HUES64 (cell line): ENCODE data around the gene COX19.

ENCODE experiments used
- H3K27ac ChIP-seq: 2 replicates; pipeline ENCODE4 v1.7.0; 2013; ENCODE audit warnings: low read depth, low read length, inconsistent platforms
- H3K27me3 ChIP-seq: 2 replicates; pipeline ENCODE4 v1.6.1; 2013; ENCODE audit warnings: mild to moderate bottlenecking, low read length; ENCODE audit not compliant: insufficient read depth
- H3K36me3 ChIP-seq: 2 replicates; pipeline ENCODE4 v1.6.1; 2013; ENCODE audit warnings: mild to moderate bottlenecking, low read length; ENCODE audit not compliant: insufficient read depth
- H3K4me1 ChIP-seq: 2 replicates; pipeline ENCODE4 v1.6.1; 2013; ENCODE audit warnings: mild to moderate bottlenecking, low read length, moderate library complexity; ENCODE audit not compliant: insufficient read depth
- H3K4me3 ChIP-seq: 2 replicates; pipeline ENCODE4 v1.5.1; 2013; ENCODE audit warnings: mild to moderate bottlenecking, low read length, moderate library complexity
- H3K9ac ChIP-seq: 2 replicates; pipeline ENCODE4 v1.6.1; 2013; ENCODE audit warnings: mild to moderate bottlenecking, low read depth, low read length
- H3K9me3 ChIP-seq: 2 replicates; pipeline ENCODE4 v1.6.1; 2013; ENCODE audit warnings: low read depth, low read length; ENCODE audit not compliant: insufficient read depth
- WGBS: fragments of 150-250, 120-280 bp; methylation state at CpG from one replicate; pipeline ENCODE4 v1.1.7; 2013; ENCODE audit warnings: missing lambda C conversion rate; 5-methylcytosine and 5-hydroxymethylcytosine counted together

The COX19 gene

DNA sequence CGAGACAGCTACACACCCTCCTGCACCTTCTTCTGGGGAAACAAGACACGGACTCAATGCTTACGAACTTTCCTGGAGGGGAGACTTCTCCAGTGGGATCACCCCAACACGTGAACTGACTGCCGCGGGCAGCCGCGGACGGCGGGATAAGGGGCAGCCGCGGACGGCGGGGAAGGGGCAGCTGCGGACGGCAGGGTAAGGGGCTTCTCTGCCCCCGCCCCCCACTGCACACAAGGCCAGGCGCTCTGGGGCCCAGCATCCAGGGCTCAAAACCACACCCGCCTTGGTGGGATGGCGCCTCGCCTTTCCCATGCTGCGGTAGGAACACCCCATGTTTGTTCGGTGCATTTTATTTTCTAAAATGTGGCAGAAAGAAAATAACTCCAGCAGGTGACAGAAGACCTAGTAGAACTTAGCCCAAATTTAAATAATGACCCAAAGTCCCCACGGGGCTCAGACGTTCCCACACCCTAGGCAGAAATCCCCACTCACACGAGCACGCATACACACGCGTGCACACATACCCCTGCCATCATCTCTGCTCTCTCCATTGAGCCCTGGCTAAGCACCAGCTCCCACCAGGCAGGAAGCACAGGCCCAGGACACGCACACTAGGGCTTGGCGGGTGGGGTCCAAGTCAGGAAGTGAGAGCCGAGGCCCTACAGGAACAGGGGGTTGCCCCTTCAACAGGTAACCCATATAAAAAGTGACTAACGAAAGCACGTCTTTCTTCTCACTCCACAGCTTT, 42.4 kb upstream of the COX19 start:
- Histone ChIP-seq H3K4me3 (no peak overlapping the region), H3K9me3 (no peaks in the 10 kb centered on the region), H3K36me3 (0 out of 2 replicates have a peak, but pooled peaks cover 5% of the 10 kb centered on the region), H3K27ac (no peak overlapping the region), H3K27me3 (no peaks in the 10 kb centered on the region), H3K4me1 (no peaks in the 10 kb centered on the region), H3K9ac (no peak overlapping the region)
- WGBS: 95% methylated on average over 34 of the region's 34 CpGs

DNA sequence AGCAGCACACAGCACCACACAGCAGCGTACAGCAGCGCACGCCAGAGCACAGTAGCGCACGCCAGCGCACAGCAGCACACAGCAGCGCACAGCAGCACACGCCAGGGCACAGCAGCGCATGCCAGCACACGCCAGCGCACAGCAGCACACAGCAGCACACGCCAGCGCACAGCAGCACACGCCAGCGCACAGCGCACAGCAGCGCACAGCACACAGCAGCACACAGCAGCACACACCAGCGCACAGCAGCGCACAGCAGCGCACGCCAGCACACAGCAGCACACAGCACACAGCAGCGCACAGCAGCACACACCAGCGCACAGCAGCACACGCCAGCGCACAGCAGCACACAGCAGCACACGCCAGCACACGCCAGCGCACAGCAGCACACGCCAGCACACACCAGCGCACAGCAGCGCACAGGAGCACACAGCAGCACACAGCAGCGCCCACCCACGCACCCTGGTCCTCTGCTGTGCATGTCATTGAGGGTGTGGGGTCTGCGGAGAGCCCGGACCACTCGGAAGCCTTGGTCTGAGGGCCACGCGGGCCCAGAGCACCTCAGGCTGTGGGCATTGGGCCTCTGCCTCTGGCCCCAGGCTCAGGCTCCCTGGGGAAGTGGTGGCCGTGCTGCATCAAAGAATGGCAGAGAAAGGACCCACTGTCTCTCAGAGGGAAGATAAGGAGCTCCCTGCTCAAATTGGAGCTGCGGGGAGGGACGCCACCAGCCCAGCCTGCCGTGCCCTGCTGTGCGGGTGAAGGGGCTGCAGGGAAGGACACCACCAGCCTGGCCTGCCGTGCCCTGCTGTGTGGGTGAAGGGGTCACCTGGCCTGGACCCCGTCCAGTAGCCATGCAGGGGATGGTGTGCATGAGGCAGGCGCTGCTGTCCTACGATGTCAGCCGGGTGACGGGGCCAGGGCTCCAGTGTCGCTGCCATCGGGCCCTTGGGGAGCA, 41.5 kb upstream of the COX19 start:
- Histone ChIP-seq H3K9me3 (no peaks in the 10 kb centered on the region), H3K36me3 (0 out of 2 replicates have a peak, but pooled peaks cover 5% of the 10 kb centered on the region), H3K27me3 (no peaks in the 10 kb centered on the region), H3K4me1 (no peaks in the 10 kb centered on the region), H3K27ac (no peak overlapping the region), H3K9ac (no peak overlapping the region), H3K4me3 (no peak overlapping the region)
- 95% methylated on average over 51 of the region's 51 CpGs for WGBS

DNA sequence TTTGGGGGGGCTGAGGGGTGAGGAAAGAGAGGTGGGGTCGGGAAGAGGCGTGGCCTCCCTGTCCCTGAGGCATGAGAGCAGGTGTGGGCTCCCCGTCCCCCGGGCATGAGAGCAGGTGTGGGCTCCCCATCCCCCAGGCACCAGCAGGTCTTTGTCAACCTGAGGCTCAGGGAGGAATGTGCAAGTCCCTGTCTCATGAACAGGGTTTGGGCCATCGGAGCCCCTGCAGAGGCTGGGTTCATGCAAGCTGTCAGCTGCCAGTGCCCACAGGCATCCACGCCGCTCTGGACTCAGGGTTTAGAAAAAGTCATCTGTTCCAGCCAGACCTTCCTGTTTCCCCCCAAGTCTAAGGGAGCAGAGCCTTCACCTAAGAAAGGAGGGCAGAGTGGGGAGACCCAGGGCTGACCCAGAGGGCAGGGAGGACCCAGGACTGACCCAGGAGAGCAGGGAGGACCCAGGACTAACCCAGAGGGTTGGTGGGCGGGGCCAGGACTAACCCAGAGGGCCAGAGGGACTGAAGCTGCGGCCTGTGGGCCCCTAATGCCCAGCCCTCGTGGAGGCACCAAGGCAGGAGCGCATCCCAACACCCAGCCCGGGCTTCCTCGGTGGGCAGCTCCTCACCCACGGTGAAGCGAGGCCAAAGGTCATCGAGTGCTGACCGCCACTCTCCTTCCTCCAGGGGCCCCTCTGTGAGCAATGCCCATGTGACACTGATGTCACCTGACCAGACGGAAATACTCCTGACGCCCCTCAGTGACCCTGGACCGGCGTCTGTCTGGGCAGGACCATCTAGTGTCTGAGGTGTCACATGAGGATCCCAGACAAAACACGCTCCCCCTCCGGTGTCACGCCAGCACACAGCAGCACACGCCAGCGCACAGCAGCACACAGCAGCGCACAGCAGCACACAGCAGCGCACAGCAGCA, 40.1 kb upstream of the COX19 start:
- 92% methylated on average over 28 of the region's 28 CpGs for WGBS
- no peaks in the 10 kb centered on the region for H3K27me3 ChIP-seq
- no peak overlapping the region for H3K9ac ChIP-seq
- no peaks in the 10 kb centered on the region for H3K9me3 ChIP-seq
- no peak overlapping the region for H3K27ac ChIP-seq
- H3K36me3 ChIP-seq: no peaks in the 10 kb centered on the region
- H3K4me1 ChIP-seq: no peaks in the 10 kb centered on the region
- no peak overlapping the region for H3K4me3 ChIP-seq

DNA sequence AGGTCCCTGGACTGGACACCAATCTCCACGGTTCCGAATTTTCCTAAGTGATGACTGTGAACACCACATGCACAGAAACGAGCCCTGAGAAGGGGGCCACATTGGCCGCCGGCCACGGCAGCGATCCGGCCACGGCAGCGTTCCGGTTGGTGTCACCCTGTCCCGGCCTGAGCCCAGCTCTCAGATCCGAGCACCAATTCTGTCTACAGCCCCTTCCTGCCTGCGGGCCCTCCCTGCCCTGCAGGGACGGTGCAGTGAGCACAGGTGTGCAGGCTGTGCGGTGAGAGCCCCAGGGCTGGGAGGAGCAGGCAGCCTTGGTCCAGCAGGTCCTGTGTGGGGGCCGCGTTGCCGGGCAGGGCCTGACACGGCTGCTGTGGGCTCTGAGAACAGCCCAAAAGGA, 39.3 kb upstream of the COX19 start:
- no peak overlapping the region for H3K27ac ChIP-seq
- H3K27me3 ChIP-seq: no peaks in the 10 kb centered on the region
- 94% methylated on average over 20 of the region's 20 CpGs for WGBS
- H3K4me1 ChIP-seq: no peaks in the 10 kb centered on the region
- H3K4me3 ChIP-seq: no peak overlapping the region
- 0 out of 2 replicates have a peak, but pooled peaks cover 3% of the 10 kb centered on the region for H3K36me3 ChIP-seq
- no peaks in the 10 kb centered on the region for H3K9me3 ChIP-seq
- no peak overlapping the region for H3K9ac ChIP-seq

DNA sequence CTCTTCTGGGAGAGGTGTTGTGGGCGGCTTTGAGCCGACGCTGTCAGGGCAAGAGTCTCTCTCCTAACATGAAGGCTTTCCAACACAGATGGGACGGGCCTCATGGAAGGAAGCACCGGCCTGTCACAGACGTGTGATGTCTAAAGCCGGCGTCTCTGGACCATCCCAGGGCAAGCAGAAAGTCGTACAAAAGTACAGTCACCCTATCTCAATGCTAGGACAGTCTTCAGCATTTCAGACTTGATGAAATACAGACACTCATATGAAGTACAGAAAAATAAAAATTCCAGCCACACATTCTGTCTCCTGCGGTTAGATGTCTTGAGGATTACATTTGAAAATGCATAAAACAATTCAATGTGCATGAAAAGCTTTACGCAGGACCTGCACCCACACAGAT, 38.2 kb upstream of the COX19 start:
- Histone ChIP-seq H3K27ac (no peak overlapping the region), H3K36me3 (peaks cover 7% of the 10 kb centered on the region; the same call in 1 of the 2 replicates), H3K9ac (no peak overlapping the region), H3K27me3 (no peaks in the 10 kb centered on the region), H3K9me3 (no peaks in the 10 kb centered on the region), H3K4me1 (no peaks in the 10 kb centered on the region), H3K4me3 (no peak overlapping the region)
- WGBS: 95% methylated on average over 11 of the region's 11 CpGs

DNA sequence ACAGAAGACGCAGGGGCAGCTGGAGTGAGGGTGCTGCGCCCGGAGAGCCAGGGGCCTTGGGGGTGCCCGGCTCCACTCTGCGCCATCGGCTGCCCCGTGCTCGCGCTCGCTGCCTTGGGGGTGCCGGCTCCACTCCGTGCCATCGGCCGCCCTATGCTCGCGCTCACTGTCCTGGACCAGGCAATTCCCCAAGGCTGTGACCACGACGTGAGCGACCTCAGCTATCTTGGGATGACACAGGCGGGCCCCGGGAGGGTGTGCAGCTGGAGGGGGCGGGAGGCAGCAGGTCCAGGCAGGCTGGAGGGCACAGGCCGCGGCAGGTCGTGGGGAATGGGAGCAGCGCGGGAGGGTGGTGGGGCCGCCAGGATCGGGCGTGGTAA, 37.4 kb upstream of the COX19 start:
- Histone ChIP-seq H3K36me3 (peaks cover 7% of the 10 kb centered on the region; the same call in 1 of the 2 replicates), H3K27ac (no peak overlapping the region), H3K4me1 (no peaks in the 10 kb centered on the region), H3K9me3 (no peaks in the 10 kb centered on the region), H3K4me3 (no peak overlapping the region), H3K9ac (no peak overlapping the region), H3K27me3 (no peaks in the 10 kb centered on the region)
- WGBS: 92% methylated on average over 30 of the region's 30 CpGs

DNA sequence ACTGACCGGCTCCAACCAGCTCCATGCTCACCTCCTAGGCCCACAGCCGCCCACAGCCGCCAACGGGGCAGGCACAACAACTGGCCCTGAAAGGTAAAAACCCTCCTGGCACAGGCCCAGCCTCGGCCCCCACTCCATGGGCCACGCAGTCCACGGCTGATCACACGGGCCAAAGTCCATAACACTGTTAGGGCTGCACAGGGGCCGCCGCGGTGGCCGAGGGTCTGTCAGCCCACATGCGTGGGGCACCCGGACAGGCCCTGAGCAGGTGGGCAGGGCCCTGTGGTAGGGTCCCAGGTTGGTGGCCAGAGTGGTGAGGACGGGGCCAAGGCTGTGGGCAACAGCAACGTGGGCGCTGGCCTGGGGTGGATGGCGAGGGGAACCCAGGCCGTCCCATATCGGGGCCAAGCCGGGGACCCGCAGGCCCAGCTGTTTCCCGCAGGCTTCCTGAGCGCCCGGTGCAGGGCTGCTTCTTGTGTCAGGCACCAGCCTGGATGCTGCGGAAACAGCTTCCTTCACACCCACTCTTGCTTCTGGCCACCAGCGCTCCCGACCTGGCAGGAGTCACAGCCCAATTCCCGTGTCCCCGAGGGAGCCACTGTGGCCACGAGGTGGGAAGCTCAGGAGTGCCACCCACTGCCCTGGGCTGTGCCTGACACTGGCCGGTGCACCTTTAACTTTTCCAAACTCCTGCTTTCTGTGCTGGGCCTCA, 36.8 kb upstream of the COX19 start:
- Histone ChIP-seq H3K36me3 (peaks cover 7% of the 10 kb centered on the region; the same call in 1 of the 2 replicates), H3K4me1 (no peaks in the 10 kb centered on the region), H3K9ac (no peak overlapping the region), H3K27ac (no peak overlapping the region), H3K9me3 (no peaks in the 10 kb centered on the region), H3K27me3 (no peaks in the 10 kb centered on the region), H3K4me3 (no peak overlapping the region)
- WGBS: 95% methylated on average over 32 of the region's 32 CpGs

DNA sequence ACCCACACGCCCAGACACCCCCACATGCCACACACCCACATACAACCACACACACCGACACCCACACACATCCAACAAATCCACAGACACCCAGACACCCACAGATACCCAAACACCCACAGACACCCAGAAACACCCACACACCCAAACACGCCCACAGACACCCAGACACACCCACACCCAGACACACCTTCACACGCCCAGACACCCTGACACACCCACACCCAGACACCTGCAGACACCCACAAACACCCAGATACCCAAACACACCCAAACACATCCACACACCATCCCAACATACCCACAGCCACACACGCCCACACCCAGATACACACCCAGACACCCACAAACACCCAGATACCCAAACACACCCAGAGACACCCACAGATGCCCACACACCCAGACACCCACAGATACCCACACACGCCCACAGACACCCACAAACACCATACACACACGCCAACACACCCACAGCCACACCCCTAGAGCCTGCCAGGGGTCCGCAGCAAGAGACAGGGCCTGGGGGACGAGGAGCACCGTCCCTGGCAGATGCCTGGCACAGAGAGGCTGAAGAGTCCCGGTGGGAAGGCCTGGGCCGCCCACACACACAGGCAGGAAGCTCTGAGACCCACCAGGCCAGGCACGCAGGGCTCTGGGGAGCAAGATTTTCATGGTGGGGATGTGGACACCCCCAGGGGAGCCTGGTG, 36.1 kb upstream of the COX19 start:
- Histone ChIP-seq H3K9ac (no peak overlapping the region), H3K9me3 (no peaks in the 10 kb centered on the region), H3K36me3 (peaks cover 7% of the 10 kb centered on the region; the same call in 1 of the 2 replicates), H3K4me3 (no peak overlapping the region), H3K4me1 (no peaks in the 10 kb centered on the region), H3K27ac (no peak overlapping the region), H3K27me3 (no peaks in the 10 kb centered on the region)
- WGBS: 92% methylated on average over 13 of the region's 13 CpGs

DNA sequence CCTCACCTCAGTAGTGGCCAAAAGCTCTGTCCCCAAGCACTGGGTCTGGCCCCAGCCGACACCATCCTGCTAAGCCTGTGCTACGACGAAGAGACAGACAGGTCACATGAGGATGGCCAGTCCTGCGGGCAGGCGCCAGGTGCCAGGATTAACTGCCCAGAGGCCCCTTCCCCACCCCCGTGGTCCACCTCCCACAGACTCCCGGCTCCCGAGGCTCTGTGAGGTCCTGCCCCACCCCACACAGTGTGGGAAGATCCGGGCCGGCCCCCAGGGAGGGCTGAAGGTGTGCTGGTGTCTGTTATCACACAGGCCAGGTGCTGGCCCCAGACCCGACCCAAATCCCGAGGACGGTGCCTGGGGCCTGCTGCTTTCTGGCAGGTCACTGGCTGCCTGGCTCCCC, 34.9 kb upstream of the COX19 start:
- Histone ChIP-seq H3K4me1 (no peaks in the 10 kb centered on the region), H3K27me3 (no peaks in the 10 kb centered on the region), H3K9me3 (no peaks in the 10 kb centered on the region), H3K36me3 (peaks cover 7% of the 10 kb centered on the region; the same call in 1 of the 2 replicates), H3K4me3 (no peak overlapping the region), H3K9ac (no peak overlapping the region), H3K27ac (0 out of 2 replicates have a peak overlapping the region, but pooled peaks have one; percentile 25)
- WGBS: 90% methylated on average over 13 of the region's 13 CpGs

DNA sequence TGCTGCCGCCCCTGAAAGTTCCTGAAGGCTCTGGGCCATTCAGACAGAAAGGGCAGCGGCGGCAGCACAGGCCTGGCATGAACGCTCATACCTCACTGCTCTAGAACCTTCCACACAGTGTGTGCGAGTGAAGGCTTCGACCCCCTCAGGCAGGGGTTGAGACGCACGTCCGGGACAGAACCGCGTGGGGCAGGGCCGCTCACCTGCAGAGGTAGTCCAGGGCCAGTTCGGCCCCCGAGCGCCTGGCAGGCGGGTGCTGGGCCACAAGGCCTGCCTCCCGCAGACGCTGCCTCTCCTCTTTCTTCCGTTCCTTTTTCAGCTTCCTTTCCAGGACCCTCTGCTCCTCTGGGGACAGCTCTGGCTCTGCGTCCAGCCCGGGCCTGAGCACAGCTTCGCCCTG, 34.4 kb upstream of the COX19 start:
- H3K27me3 ChIP-seq: no peaks in the 10 kb centered on the region
- H3K27ac ChIP-seq: no peak overlapping the region
- no peaks in the 10 kb centered on the region for H3K9me3 ChIP-seq
- 96% methylated on average over 22 of the region's 22 CpGs for whole genome bisulfite sequencing
- no peak overlapping the region for H3K9ac ChIP-seq
- no peak overlapping the region for H3K4me3 ChIP-seq
- no peaks in the 10 kb centered on the region for H3K4me1 ChIP-seq
- peaks cover 7% of the 10 kb centered on the region; the same call in 1 of the 2 replicates for H3K36me3 ChIP-seq
